SK-N-SH (cell line): ENCODE results near the gene CDH23. TPM values are rescaled to one million over a fixed set of nuclear protein-coding genes. Genes with fewer than 3 reads are reported as not detected.

Source experiments
- CTCF ChIA-PET: fragments of 300-600, 350-600 bp; formaldehyde crosslinking; extraction: SDS; loops from one replicate; lab custom pipeline; 2021; lab: Yijun Ruan, JAX
- POLR2A ChIA-PET: fragments of 350-600 bp; sonication (Branson Sonifier 250); formaldehyde crosslinking; extraction: SDS; loops from one replicate; lab custom pipeline; 2020; ENCODE audit warnings: antibody characterized with exemption, inconsistent platforms; lab: Yijun Ruan, JAX
- DNase-seq: peaks from one replicate; pipeline ENCODE4 v3.0.0; 2012
- H2AFZ ChIP-seq: fragments of 200-600 bp; sonication (generic); 2 replicates; pipeline ENCODE4 v1.8.1; 2016; ENCODE audit warnings: antibody characterized with exemption, mild to moderate bottlenecking, low read depth
- H3F3A ChIP-seq: fragments of 200-600 bp; sonication (generic); replicated peaks from 2 replicates; pipeline ENCODE3; 2016; ENCODE audit warnings: antibody characterized with exemption, mild to moderate bottlenecking; ENCODE audit not compliant: insufficient read depth
- H3K27ac ChIP-seq, 2 experiments: fragments of 200-500 bp in 1 of 2; fragments of 200-600 bp in 1 of 2; sonication (Bioruptor generic) in 1 of 2; sonication (generic), shearing (Covaris generic) in 1 of 2; 2 replicates each; pipeline versions ENCODE4 v1.5.1 to v1.6.1; 2014 to 2016; ENCODE audit warnings: low read depth in 2 of 2, inconsistent platforms in 1 of 2, low read length in 1 of 2, mild to moderate bottlenecking in 1 of 2, mixed read lengths in 1 of 2
- H3K27me3 ChIP-seq: fragments of 200-600 bp; sonication (generic), shearing (Covaris generic); 2 replicates; pipeline ENCODE4 v1.6.1; 2016; ENCODE audit warnings: mixed run types; ENCODE audit not compliant: insufficient read depth
- H3K36me3 ChIP-seq, 2 experiments: fragments of 200-500 bp in 1 of 2; fragments of 200-600 bp in 1 of 2; sonication (Bioruptor generic) in 1 of 2; sonication (generic) in 1 of 2; replicated peaks in 1 of 2; 2 replicates each; pipeline versions ENCODE3 to v1.5.1; 2014 to 2016; ENCODE audit warnings: low read length in 1 of 2, mild to moderate bottlenecking in 1 of 2; ENCODE audit not compliant: insufficient read depth in 2 of 2, control insufficient read depth in 1 of 2
- H3K4me1 ChIP-seq, 2 experiments: fragments of 200-500 bp in 1 of 2; fragments of 200-600 bp in 1 of 2; sonication (Bioruptor generic) in 1 of 2; sonication (generic), shearing (Covaris generic) in 1 of 2; 2 replicates each; pipeline versions ENCODE4 v1.5.1 to v1.6.1; 2014 to 2016; ENCODE audit warnings: low read depth in 1 of 2, low read length in 1 of 2, mixed run types in 1 of 2; ENCODE audit not compliant: insufficient read depth in 2 of 2, control insufficient read depth in 1 of 2
- H3K4me2 ChIP-seq: fragments of 200-600 bp; sonication (generic), shearing (Covaris generic); 2 replicates; pipeline ENCODE4 v1.6.1; 2017; ENCODE audit warnings: mixed run types
- H3K4me3 ChIP-seq, 2 experiments: fragments of 200-500 bp in 1 of 2; fragments of 200-600 bp in 1 of 2; sonication (Bioruptor generic) in 1 of 2; sonication (generic), shearing (Covaris generic) in 1 of 2; 2 replicates each; pipeline versions ENCODE4 v1.5.1 to v1.8.1; 2014 to 2016; ENCODE audit warnings: low read depth in 2 of 2, inconsistent platforms in 1 of 2, low read length in 1 of 2, mild to moderate bottlenecking in 1 of 2, mixed read lengths in 1 of 2, moderate library complexity in 1 of 2
- H3K79me2 ChIP-seq: fragments of 200-600 bp; sonication (generic); 2 replicates; pipeline ENCODE4 v1.8.1; 2017; ENCODE audit warnings: mild to moderate bottlenecking; ENCODE audit not compliant: insufficient read depth
- H3K9ac ChIP-seq: fragments of 200-600 bp; sonication (generic); 2 replicates; pipeline ENCODE4 v1.6.1; 2017; ENCODE audit warnings: mixed run types
- H3K9me2 ChIP-seq: fragments of 200-600 bp; sonication (generic); 2 replicates; pipeline ENCODE4 v1.6.1; 2017; ENCODE audit warnings: mixed run types
- H3K9me3 ChIP-seq: fragments of 200-600 bp; sonication (generic); 2 replicates; pipeline ENCODE4 v1.6.1; 2017; ENCODE audit warnings: mixed run types, mild to moderate bottlenecking, moderate library complexity
- H4K20me1 ChIP-seq: fragments of 200-600 bp; sonication (generic); 2 replicates; pipeline ENCODE4 v1.6.1; 2017; ENCODE audit warnings: mild to moderate bottlenecking, mixed run types; ENCODE audit not compliant: insufficient read depth
- CHD2 ChIP-seq: fragments of 150-350 bp; IDR thresholded peaks from 2 replicates; pipeline ENCODE4 v1.6.1; 2018; ENCODE audit warnings: low read length; ENCODE audit not compliant: partially characterized antibody
- FOXJ3 ChIP-seq: sonication (generic); formaldehyde crosslinking; IDR thresholded peaks from 2 replicates; pipeline ENCODE4 v1.5.1; 2020; ENCODE audit warnings: mild to moderate bottlenecking, missing genetic modification reagents
- GABPA ChIP-seq: IDR thresholded peaks from 2 replicates; pipeline ENCODE4 v1.4.0; 2012; ENCODE audit warnings: low read depth, mild to moderate bottlenecking
- GATA2 ChIP-seq: sonication (generic); formaldehyde crosslinking; IDR thresholded peaks from 2 replicates; pipeline ENCODE4 v1.5.0; 2020; ENCODE audit warnings: mild to moderate bottlenecking, missing genetic modification reagents
- IRF3 ChIP-seq: fragments of 150-350 bp; IDR thresholded peaks from 2 replicates; pipeline ENCODE4 v1.6.1; 2016; ENCODE audit warnings: mild to moderate bottlenecking, low read depth, low read length
- JUND ChIP-seq: IDR thresholded peaks from 2 replicates; pipeline ENCODE4 v1.4.0; 2012
- NFIC ChIP-seq: IDR thresholded peaks from 2 replicates; pipeline ENCODE4 v1.4.0; 2012; ENCODE audit warnings: borderline replicate concordance
- NRF1 ChIP-seq: IDR thresholded peaks from 2 replicates; pipeline ENCODE4 v1.6.1; 2012; ENCODE audit warnings: low read depth, mild to moderate bottlenecking, low read length
- PBX3 ChIP-seq: IDR thresholded peaks from 2 replicates; pipeline ENCODE4; 2012
- POLR2AphosphoS5 ChIP-seq: IDR thresholded peaks from 2 replicates; pipeline ENCODE4 v1.6.1; 2012; ENCODE audit warnings: low read depth, low read length
- RAD21 ChIP-seq: IDR thresholded peaks from 2 replicates; pipeline ENCODE4 v1.6.1; 2012; ENCODE audit warnings: mild to moderate bottlenecking, low read length
- RFX5 ChIP-seq: IDR thresholded peaks from 2 replicates; pipeline ENCODE4 v1.6.1; 2012; ENCODE audit warnings: mild to moderate bottlenecking, improper control_type of control experiment, low read length
- SIN3A ChIP-seq: IDR thresholded peaks from 2 replicates; pipeline ENCODE4 v1.6.1; 2012; ENCODE audit warnings: low read depth, mild to moderate bottlenecking, low read length, moderate library complexity, borderline replicate concordance
- TAF1 ChIP-seq: IDR thresholded peaks from 2 replicates; pipeline ENCODE4 v1.6.1; 2012; ENCODE audit warnings: low read depth, mild to moderate bottlenecking, low read length, moderate library complexity, borderline replicate concordance
- TCF12 ChIP-seq: IDR thresholded peaks from 2 replicates; pipeline ENCODE4 v1.4.0; 2012
- USF2 ChIP-seq: fragments of 150-350 bp; IDR thresholded peaks from 2 replicates; pipeline ENCODE4 v1.6.1; 2017; ENCODE audit warnings: antibody characterized with exemption, low read length, low read depth, borderline replicate concordance
- YY1 ChIP-seq: IDR thresholded peaks from 2 replicates; pipeline ENCODE4 v1.4.0; 2012; ENCODE audit warnings: low read depth, mild to moderate bottlenecking
- ZBTB33 ChIP-seq: IDR thresholded peaks from 2 replicates; pipeline ENCODE4 v1.4.0; 2012; ENCODE audit warnings: low read depth, borderline replicate concordance
- WGBS: methylation state at CpG from one replicate; pipeline ENCODE4 v1.1.6; 2017; ENCODE audit warnings: low lambda C conversion rate; 5-methylcytosine and 5-hydroxymethylcytosine counted together
- polyA plus RNA-seq, 3 experiments: library from polyadenylated mRNA; depleted of rRNA; stranded (reverse); fragments of >200 nt; gene quantifications; 2 replicates each; pipeline ENCODE4 v1.2.3, GENCODE V29; 2012

CDH23 gene
- polyA plus RNA-seq, 1 of the 3 experiments (the other 2 are of a cell fraction) = 0.03 TPM

- Histone ChIP-seq H3K4me2 (no peak overlapping the region), H3K36me3 (peaks cover 65 to 70% of the 10 kb centered on the region in 2 experiments), H3K27me3 (no peaks in the 10 kb centered on the region), H3K9ac (no peak overlapping the region), H3K9me3 (no peaks in the 10 kb centered on the region), H4K20me1 (peaks cover 37% of the 10 kb centered on the region), H3K79me2 (peaks cover 37% of the 10 kb centered on the region), H3K27ac (no peak overlapping the region), H3K9me2 (no peaks in the 10 kb centered on the region), H3F3A (peaks cover 3% of the 10 kb centered on the region), H3K4me1 (no peaks in the 10 kb centered on the region; a peak in 1 of 4 replicates), H2AFZ (no peak overlapping the region), H3K4me3 (no peak overlapping the region)
- DNase-seq = no peak
- TF ChIP-seq RFX5 (no peak), NRF1 (no peak), IRF3 (no peak), GATA2 (CRISPR knock-in tag) (no peak), ZBTB33 (no peak), TAF1 (no peak), YY1 (no peak), CHD2 (no peak), NFIC (no peak), GABPA (no peak), SIN3A (no peak), POLR2AphosphoS5 (no peak), RAD21 (no peak)
- 98% methylated on average over 5 of the region's 5 CpGs for WGBS
- POLR2A ChIA-PET = no interaction called here
- CTCF ChIA-PET = interaction anchor here (0.6 to 3.0 kb wide), 7 partner anchors 10 to 221 kb away, joined by 3 to 21 read pairs (median 3); no protein-coding TSS in a partner anchor
These were observed 433.2 kb downstream of the CDH23 start for GRCh38 chr10:71829896-71830295.

GRCh38 chr10:71830726-71831125, 434.0 kb downstream of the CDH23 start:
- DNase-seq = no peak
- Histone ChIP-seq H3K4me1 (peaks cover 2 to 6% of the 10 kb centered on the region in 2 experiments; a peak in 3 of 4 replicates), H3K4me3 (no peak overlapping the region), H3K27ac (no peak overlapping the region; a peak in 1 of 4 replicates), H3K79me2 (peaks cover 45% of the 10 kb centered on the region), H3K9ac (no peak overlapping the region), H3F3A (peaks cover 3% of the 10 kb centered on the region), H3K27me3 (no peaks in the 10 kb centered on the region), H4K20me1 (peaks cover 44% of the 10 kb centered on the region), H3K9me2 (no peaks in the 10 kb centered on the region), H3K36me3 (peaks cover 61 to 62% of the 10 kb centered on the region in 2 experiments), H3K9me3 (no peaks in the 10 kb centered on the region), H3K4me2 (no peak overlapping the region), H2AFZ (no peak overlapping the region)
- POLR2A ChIA-PET = no interaction called here
- CTCF ChIA-PET = interaction anchor here (0.6 to 3.0 kb wide), 4 partner anchors 57 to 214 kb away, joined by 3 to 21 read pairs (median 4); partner anchors contain the start of gene VSIR
- WGBS = 83% methylated on average over 4 of the region's 4 CpGs
- TF ChIP-seq GATA2 (CRISPR knock-in tag) (no peak), USF2 (no peak), SIN3A (no peak), ZBTB33 (no peak), CHD2 (no peak), RFX5 (no peak), FOXJ3 (CRISPR knock-in tag) (no peak), JUND (no peak), PBX3 (no peak), TCF12 (no peak)
